GM21360 (cell line): ENCODE measurements around the gene TEX44.

Experiments used
- ATAC-seq: cut with Tn5 transposase; IDR thresholded peaks from one replicate; pipeline ENCODE4 v1.9.1; 2021; ENCODE audit warnings: mild to moderate bottlenecking, moderate library complexity; ENCODE audit not compliant: unreplicated experiment

The TEX44 gene

GRCh38 chr2:231604685-231605606, 12.3 kb downstream of the TEX44 start:
- ATAC-seq, result peak; percentile 80

- ATAC-seq, result no peak
Observed at GRCh38 chr2:231605607-231606091, 13.0 kb downstream of the TEX44 start.

GRCh38 chr2:231606941-231607340, 14.3 kb downstream of the TEX44 start:
- ATAC-seq, result no peak

GRCh38 chr2:231611273-231612108, 18.8 kb downstream of the TEX44 start:
- ATAC-seq, result no peak

- no peak for ATAC-seq
Observed at GRCh38 chr2:231612109-231612455, 19.4 kb downstream of the TEX44 start.

GRCh38 chr2:231612456-231613330, 20.0 kb downstream of the TEX44 start:
- ATAC-seq, result peak; percentile 41

GRCh38 chr2:231613331-231613662, 20.6 kb downstream of the TEX44 start:
- no peak for ATAC-seq

GRCh38 chr2:231613663-231614558, 21.2 kb downstream of the TEX44 start:
- peak; percentile 64 for ATAC-seq

- no peak for ATAC-seq
Observed at GRCh38 chr2:231614559-231615057, 21.9 kb downstream of the TEX44 start.

- ATAC-seq, result no peak
Observed at GRCh38 chr2:231615058-231615671, 22.5 kb downstream of the TEX44 start.

- no peak for ATAC-seq
Observed at GRCh38 chr2:231616296-231616695, 23.6 kb downstream of the TEX44 start.

GRCh38 chr2:231617059-231617926, 24.6 kb downstream of the TEX44 start:
- no peak for ATAC-seq

GRCh38 chr2:231621051-231621879, 28.6 kb downstream of the TEX44 start:
- no peak for ATAC-seq

GRCh38 chr2:231622963-231623362, 30.3 kb downstream of the TEX44 start:
- no peak for ATAC-seq

GRCh38 chr2:231626449-231626848, 33.8 kb downstream of the TEX44 start:
- ATAC-seq, result no peak

GRCh38 chr2:231627384-231628120, 34.9 kb downstream of the TEX44 start:
- no peak for ATAC-seq
